NCI-H2227 (cell line): ENCODE measurements around the gene HOXD8.
A peak's percentile ranks its signal among the peaks of the same experiment; 100 is the strongest.

Experiments used
- DNase-seq: peaks from one replicate; lab custom pipeline; 2025; ENCODE audit not compliant: unreplicated experiment; lab: John Stamatoyannopoulos, UW

HOXD8 gene

DNA sequence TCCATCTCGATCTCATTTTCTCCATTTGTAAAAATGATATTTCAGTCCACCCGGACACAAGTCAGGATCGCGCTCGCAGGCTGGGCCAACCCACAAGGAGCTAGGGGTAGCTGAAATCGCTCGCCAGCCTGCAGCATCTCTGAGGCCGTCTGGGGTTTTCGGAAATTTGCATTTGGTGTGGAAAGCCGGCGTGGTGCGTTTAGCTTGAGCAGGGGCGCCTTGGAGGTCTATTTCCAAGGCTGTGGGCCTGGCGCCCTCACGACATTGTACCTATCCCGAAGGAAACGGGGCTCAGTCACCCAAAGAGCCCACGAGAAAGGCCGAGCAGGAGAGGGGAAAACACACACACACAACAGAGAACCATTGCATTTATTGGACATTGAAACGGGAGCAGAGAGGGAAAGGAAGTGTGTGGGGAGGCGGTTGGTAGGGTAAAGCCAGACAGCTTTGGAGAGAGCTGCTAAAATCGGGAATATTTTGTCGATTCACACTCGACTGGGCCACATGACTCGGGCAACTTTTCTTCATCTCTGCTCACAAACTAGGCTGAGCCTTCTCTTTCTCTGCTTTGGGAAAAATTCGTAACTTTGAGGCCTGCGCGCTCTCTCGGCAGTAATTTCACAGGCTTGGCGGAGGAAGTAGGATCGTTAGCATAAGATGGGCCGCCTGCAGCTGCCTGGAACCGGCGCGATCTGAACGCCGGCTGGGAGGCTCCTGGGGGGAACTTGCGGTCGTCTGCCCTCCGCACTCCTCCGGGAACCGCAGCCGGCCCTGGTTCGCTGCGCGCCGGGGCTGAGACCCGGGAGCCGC lies 1.1 kb upstream of the HOXD8 start:
- DNase-seq: peak; percentile 43

DNA sequence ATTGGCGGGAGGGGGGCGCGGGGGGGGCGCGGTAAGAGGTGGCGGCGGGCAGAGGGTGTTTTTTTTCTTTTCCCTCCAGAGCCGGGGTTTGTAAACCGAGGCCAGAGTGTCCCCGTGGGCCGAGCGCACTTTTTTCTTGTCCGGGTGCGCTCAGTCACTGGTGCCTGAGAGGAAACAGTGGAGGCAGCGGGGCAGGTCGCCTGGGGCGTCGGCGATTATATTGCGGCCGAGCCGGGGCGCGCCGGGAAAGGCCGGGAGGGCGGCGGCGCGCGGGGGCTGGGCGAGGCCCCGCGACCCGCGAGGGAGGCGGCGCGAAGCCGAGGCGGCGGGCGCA lies 275 bp downstream of the HOXD8 start:
- DNase-seq: no peak

DNA sequence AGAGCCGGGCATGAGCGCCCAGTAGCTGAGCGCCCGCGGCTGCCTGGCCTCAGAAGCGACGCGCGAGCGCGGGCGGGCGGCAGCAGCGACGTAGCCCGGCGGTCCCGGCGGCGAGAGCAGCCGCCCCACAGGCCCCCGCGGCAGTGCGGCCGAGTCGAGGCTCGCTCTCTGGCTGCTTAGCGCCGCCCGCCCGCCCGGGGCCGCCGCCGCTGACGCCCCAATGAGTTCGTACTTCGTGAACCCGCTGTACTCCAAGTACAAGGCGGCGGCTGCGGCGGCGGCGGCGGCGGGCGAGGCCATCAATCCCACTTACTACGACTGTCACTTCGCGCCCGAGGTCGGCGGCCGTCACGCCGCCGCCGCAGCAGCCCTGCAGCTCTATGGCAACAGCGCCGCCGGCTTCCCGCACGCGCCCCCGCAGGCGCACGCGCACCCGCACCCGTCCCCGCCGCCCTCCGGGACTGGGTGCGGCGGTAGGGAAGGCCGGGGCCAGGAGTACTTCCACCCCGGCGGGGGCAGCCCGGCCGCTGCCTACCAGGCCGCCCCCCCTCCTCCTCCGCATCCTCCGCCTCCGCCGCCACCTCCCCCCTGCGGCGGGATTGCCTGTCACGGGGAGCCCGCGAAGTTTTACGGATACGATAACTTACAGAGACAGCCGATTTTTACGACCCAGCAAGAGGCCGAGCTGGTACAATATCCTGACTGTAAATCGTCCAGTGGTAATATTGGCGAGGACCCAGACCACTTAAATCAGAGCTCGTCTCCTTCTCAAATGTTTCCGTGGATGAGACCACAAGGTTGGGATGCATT lies 847 bp downstream of the HOXD8 start:
- peak; percentile 69 for DNase-seq

DNA sequence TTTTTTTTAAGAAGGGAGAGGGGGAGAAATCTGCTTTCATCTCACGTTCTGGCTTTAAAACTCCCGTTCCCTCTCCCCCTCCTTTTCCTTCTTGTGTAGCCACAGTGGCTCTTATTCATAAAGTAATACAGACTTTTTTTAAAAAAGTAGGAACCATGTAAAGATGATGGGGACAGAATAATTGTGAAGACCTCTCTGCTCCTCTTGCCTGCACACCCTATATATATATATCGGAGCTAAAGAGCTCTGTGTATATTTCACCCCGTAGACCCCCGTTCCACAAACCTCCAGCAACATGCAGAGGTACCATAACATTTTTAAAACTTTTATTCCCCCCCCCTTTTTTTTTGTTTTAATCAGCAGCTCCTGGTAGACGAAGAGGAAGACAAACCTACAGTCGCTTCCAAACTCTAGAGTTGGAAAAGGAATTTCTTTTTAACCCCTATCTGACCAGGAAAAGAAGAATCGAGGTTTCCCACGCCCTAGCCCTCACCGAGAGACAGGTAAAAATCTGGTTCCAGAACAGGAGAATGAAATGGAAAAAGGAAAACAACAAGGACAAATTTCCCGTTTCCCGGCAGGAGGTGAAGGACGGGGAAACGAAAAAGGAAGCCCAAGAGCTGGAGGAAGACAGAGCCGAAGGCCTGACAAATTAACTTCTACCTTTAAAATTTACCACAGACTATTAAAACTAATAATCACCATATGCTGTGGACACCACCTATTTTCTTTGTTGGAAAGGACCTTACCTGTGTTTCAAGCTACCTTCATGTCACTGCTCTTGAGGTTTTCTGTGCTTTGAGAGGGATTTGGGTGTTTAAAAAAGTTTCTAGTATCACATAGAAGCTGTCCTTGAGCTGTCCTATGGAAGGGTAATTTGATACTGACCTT lies 1.7 kb downstream of the HOXD8 start:
- DNase-seq: no peak

DNA sequence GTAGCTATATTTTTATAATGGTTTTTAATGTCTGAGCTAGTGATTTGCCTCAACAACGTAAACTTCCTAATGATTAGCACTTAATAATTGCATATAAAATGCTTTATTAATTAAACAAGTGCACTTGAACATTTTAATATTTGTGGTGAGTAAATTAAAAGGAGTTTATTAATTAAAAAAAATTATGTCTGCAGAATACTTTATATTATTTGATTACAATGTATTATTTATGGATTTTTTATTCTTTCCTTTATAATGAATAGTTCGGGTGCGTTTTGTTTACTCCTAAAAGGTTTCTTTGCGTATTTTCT lies 2.3 kb downstream of the HOXD8 start:
- DNase-seq: no peak

DNA sequence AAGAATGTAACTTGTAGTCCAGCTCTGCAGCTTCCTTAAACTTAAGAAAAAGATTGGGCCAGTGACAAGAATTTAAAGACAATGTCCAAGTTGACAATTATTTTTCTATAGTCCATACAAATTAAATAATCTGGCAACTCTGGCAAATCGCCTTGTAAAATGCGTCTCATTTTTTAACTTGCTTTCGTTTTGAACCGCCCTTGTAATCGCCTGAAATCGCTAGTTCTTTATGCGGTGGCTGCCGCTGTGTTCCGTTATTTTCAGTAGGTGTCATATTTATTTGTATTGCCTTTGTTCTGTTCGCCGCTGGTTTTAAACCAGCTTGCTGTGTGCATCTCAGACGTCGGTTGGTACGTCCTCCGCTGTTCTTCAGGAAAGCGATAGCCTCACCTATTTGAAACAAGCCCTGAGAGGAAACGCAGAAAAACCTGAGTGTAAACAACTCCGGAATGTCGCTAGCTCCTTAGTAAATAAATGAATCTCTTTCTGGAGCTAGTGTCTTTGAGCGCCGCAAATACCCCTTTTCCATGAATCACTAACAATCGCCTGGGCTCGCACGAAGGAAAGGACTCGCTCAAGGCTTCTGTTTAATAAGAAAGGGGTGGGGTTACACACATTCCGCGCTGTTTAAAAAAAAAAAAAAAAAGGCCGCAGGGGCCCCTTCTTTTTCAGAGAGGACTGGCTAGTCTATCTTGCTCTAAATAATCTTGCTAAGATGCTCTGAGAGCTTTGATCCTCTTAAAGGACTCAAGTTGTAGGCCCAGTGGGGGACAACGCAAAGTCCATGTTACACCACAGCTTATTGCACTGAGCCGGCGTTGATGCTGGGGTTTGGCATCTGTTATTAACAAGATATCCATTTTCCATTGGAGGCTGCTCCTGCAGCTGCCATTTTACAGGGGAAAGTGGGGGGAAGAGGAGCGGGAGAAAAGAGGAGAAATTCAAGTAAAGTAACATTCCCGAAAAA lies 3.0 kb downstream of the HOXD8 start:
- no peak for DNase-seq

DNA sequence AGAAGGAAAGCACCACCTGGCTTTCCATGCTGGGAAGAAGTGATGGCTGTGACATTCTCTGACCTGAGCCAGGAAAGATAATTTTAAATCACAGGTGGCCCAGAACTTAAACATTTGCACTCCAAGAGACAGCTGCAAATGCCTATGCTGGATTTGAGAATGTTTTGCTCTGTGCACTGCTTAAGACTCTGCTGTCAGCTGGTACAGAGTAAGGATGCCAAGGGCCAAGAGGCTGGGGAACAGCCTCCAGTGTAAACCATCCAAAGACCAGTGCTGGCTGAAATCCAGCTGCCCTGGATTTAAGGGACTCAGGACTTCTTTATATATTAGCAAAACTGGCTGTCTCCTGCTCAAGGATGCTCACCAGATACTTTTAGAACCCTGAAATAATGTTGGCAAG lies 3.9 kb downstream of the HOXD8 start:
- DNase-seq: no peak

DNA sequence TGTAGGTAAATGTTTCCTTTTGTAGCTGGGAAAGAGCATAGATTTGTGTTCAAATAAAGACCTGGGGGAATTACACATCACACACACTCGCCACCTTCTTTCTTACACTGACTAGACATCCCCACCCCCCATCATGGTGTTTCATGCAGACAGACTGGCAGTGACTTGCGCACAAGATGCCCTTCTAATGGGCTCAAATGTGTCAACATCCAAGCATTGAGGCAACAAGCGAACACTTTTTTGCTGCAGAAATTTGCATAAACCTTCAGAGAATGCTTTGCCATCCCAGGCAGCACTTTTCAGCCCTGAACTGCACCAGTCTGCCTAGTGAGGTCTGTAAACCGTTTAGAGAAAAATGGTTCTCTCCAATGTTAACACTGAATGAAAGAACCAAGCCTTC lies 4.5 kb downstream of the HOXD8 start:
- DNase-seq: no peak

DNA sequence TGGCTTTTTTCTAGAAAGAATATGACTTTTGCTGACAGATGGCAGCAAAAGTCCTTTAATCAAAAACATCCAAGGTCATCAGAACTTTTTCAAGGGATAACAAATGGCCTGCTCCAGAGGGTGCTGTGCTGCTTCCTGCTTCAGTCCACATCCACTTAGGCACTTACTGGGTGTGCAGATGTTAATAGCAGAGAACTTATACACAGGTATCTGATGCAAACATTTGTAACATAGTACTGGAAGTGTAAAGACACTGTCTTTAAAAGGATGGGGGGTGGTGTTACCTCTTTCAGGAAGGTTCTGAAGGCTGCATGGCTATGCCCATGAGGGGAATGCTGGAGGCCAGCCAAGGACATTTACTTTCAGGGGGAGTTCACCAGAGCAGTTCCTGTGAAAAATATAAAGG lies 5.5 kb downstream of the HOXD8 start:
- no peak for DNase-seq

DNA sequence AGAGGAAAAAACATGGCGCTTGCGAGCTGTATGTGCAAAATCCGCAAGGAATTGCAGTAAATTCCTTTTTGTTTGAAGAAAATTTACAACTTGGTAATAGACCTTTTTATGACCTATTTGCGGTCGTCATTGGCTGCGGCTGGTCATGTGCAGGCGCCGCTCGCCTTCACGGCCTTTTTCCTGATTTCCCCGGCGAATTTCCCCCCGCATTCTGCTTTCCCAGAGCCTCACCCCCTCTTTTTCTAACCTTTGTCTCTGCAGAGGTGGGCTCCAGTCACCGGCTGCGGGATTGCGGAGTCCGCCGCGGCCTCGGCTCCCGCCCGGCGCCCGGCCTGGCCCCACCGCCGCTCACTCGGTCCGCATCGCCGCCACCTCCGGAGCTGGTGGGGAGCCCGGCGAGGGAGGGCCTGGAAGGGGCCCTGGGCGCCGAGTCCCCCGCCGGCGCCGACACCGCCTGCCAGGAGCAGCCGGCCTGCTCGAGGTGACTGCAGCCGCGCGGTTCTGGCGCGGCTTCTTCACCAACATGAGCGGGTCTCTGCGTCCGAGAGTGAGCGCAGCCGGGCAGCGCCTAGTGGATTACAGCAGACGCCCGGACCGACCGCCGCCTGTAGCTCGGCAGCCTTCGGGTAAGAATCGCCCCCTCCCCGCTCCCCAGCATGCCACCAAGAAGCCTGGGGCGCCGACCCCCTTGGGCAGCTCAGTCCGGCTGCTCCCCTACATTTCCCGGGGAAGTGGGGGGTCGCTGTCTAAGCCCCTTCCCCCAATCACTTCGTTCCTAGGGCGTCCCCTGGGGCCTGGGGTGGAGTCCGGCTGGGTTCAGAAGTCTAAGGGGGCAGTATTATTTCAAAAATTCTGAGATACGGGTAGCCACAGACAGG lies 7.1 kb downstream of the HOXD8 start:
- peak; percentile 55 for DNase-seq

DNA sequence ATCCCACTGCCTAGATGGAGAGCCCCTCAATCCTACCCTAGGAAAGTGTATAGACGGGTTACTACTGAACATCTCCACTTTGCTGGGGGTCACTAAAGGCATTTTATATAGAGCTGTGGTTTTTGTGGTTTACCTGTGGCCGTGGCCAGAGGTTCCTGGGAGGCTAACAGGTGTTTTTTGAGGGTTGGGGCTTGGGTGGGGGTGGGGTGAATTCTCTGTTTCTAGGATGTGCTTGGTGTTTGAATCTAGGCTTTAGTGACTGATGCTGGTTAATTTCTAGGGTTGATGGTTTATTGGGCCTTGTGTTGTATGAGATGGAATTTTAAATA lies 7.7 kb downstream of the HOXD8 start:
- DNase-seq: no peak

DNA sequence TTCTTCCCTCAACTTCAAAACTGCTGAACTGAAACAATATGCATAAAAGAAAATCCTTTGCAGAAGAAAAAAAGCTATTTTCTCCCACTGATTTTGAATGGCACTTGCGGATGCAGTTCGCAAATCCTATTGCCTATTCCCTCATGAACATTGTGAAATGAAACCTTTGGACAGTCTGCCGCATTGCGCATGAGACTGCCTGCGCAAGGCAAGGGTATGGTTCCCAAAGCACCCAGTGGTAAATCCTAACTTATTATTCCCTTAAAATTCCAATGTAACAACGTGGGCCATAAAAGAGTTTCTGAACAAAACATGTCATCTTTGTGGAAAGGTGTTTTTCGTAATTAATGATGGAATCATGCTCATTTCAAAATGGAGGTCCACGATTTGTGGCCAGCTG lies 8.4 kb downstream of the HOXD8 start:
- DNase-seq: no peak

DNA sequence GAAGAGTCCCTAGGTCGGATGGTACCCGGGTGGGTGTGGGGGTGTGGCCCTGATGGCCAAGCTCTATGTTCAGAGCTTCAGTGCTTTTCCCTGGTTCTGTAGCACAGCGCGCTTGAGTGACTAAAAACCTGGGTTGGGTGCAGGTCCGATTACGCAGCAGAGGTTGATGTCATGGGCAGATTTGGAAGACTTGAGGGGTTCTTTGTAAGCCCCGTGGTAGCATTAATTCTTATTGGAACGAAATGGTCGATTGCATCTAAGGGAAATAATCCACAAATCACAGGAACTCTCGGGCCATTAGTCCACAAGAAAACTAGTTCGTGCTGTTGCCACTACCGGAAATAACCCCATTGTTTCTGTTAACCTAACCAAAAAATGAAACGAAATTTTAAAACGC lies 9.0 kb downstream of the HOXD8 start:
- no peak for DNase-seq

DNA sequence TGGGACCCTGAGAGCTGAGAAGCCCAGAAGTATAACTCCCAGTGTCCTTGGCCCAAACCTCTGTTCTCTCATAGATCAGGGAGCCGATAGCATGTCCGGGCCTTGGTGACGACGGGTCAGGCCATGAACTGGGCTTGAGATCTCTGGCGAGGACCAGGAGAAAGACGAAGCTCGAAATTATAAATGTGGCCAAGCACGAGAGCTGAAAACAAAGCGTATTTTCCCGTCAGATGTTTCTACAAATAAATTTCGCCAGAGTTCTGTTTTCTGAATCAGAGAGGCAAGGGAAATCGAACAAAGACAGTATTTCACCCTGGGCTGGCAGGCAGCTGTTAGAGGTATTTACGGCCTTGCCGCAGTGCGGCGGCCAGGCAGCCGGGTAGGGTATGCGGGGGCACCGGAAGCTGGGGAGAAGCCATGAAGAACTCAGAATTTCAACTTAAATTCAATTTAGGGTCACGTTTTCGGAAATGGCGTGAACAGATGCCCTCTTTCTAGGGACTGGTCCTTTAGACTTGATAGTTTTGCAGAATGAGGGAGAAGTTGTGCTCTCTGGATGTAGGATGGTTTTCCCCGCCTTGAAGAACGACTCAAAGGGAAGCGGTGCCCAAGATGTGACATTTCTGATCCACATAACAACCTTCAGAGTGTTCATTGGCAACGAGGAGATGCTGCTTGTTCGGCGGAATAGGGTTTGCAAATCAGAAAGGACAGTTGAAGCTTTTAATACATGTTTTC lies 9.6 kb downstream of the HOXD8 start:
- no peak for DNase-seq

DNA sequence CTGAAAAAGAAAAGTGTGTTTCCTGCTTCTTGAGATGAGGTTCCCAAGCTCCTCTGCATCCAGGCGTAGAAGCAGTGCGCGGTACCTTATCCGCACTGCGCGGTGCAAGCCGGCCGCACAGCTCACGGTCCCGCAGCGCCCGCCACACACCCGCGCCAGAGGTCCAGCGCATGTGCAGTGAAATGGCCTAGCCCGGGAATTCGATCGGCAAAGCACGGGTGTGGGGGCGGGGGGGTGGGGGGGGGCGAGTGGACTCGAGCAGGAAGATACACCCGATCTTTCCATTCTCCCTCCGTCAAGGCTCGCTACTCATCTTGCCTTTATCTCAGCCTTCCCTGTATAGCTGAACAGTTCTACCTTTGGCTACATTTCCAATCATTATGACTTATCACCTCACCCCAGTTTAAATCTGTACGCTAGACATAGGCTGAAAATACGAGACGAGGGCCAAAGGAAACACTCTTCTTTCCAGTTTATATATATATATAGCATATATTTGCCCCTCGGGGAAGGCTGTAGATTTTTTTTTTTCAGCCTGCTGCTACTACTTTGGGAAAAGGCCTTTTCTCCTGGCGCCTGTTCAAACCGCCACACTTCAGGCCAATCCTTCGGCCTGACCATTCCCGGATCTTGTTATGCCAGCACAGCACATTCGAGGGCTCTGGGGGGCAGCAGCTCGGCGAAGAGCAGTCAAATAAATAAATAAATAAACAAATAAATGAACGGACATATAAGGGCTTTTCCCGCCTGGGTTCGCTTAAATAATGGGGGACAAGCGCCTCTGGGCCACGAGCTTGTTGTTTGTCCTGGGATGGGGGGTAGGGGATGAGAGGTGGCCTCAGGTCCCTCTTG lies 10.4 kb downstream of the HOXD8 start:
- no peak for DNase-seq

DNA sequence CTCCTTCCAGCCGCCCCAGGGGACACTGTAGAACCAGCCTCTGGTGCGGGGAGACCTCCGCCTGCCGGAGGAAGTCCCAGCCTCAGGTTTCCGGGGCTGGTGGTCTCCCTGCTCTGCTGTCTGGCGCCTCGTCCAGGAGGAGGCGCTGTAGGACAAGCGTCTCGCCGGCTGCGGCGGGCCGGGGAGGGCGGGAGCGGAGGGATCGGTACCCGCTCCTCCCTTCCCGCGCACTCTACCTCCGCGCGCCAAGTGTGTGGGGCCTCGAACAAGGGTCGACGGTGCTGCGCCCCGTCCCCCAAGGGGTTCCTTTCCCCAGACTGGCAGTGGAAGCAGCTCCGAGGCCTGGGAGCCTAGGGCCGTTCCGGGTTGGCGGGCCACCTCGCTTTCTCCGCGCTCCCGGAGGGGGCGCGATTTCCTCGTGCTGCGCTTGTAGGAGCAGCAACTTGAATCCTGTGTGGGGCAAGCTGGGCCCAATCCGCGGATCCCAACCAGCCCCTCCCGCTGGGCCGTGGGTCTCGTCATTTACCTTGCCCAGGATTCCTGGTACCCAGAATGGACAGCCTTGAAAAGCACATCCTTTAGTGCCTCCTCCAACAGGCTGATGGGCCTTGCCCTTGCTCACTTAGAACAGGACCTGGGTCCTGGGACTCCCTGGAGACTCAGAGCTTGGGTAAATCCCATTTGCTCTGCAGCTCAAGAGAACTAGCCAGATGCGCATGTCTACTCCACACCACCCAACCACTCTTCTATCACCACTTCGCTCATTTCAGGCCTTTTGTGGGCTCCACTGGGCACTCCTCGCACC lies 11.2 kb downstream of the HOXD8 start:
- peak; percentile 88 for DNase-seq

DNA sequence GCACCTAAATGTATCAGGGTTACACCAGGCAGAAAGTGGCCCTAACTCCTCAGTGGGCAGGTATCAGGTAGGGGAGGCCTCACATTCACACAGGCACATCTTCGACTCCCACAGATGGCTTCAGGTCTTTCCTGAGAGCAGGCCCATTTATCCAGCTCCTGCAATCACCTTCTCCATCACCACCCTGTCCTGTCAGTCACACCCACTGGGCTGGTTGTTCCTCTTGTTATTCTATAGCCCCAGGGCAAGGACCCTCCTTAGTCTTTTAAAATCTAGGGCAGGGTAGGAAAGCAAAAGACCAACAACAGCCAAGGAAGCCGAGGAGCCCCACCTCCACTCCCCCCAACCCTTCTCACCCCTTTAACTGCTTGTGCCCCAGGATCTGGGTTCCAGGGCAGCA lies 12.8 kb downstream of the HOXD8 start:
- DNase-seq: no peak
